Neuronal stem cell (in vitro differentiated cells): ENCODE results near the gene ABR.

ENCODE experiments used
- DNase-seq: peaks from one replicate; pipeline ENCODE4 v3.0.0-alpha.2; 2013; ENCODE audit warnings: low spot score
- H2AFZ ChIP-seq: one replicate; pipeline ENCODE4 v1.6.1; 2013; ENCODE audit warnings: mild to moderate bottlenecking, low read length, inconsistent platforms
- H2AK5ac ChIP-seq: 2 replicates; pipeline ENCODE4 v1.6.1; 2013; ENCODE audit warnings: low read depth, mild to moderate bottlenecking, inconsistent platforms, low read length, moderate library complexity, mixed read lengths
- H2BK120ac ChIP-seq: 2 replicates; pipeline ENCODE4 v1.6.1; 2013; ENCODE audit warnings: low read depth, mild to moderate bottlenecking, inconsistent platforms, low read length, moderate library complexity, mixed read lengths
- H2BK12ac ChIP-seq: one replicate; pipeline ENCODE4 v1.6.1; 2013; ENCODE audit warnings: low read length, inconsistent platforms
- H2BK15ac ChIP-seq: 2 replicates; pipeline ENCODE4 v1.6.1; 2013; ENCODE audit warnings: mild to moderate bottlenecking, low read length, inconsistent platforms, mixed read lengths
- H2BK5ac ChIP-seq: one replicate; pipeline ENCODE4 v1.6.1; 2013; ENCODE audit warnings: inconsistent platforms, mild to moderate bottlenecking, low read length, moderate library complexity
- H3K14ac ChIP-seq: one replicate; pipeline ENCODE4 v1.6.1; 2013; ENCODE audit warnings: low read length, inconsistent platforms
- H3K18ac ChIP-seq: 2 replicates; pipeline ENCODE4 v1.6.1; 2013; ENCODE audit warnings: low read length, inconsistent platforms
- H3K23ac ChIP-seq: 2 replicates; pipeline ENCODE4 v1.6.1; 2013; ENCODE audit warnings: low read depth, mild to moderate bottlenecking, mixed read lengths, low read length, inconsistent platforms; ENCODE audit not compliant: poor library complexity
- H3K27ac ChIP-seq: replicated peaks from 3 replicates; pipeline ENCODE4 v1.5.1; 2013; ENCODE audit warnings: low read length, inconsistent platforms
- H3K27me3 ChIP-seq, 3 experiments: 2 replicates each; pipeline ENCODE4 v1.6.1; 2013; ENCODE audit warnings: low read length in 3 of 3, mild to moderate bottlenecking in 2 of 3, inconsistent platforms in 1 of 3, low read depth in 1 of 3, mixed read lengths in 1 of 3, moderate library complexity in 1 of 3; ENCODE audit not compliant: control insufficient read depth in 3 of 3, insufficient read depth in 3 of 3
- H3K36me3 ChIP-seq, 2 donors: replicated peaks in 1 of 2; 2 replicates each; pipeline ENCODE4 v1.6.1; 2013; ENCODE audit warnings: low read length in 2 of 2; ENCODE audit not compliant: control insufficient read depth in 2 of 2, insufficient read depth in 2 of 2
- H3K4ac ChIP-seq: 2 replicates; pipeline ENCODE4 v1.6.1; 2013; ENCODE audit warnings: inconsistent platforms, mild to moderate bottlenecking, low read length, moderate library complexity
- H3K4me1 ChIP-seq, 2 donors: 1 replicate in 1 of 2; 2 replicates in 1 of 2; pipeline ENCODE4 v1.6.1; 2013; ENCODE audit warnings: low read length in 2 of 2, low read depth in 1 of 2; ENCODE audit not compliant: control insufficient read depth in 2 of 2, insufficient read depth in 1 of 2
- H3K4me2 ChIP-seq: one replicate; pipeline ENCODE4 v1.6.1; 2013; ENCODE audit warnings: mild to moderate bottlenecking, low read length, inconsistent platforms; ENCODE audit not compliant: insufficient read depth, poor library complexity, severe bottlenecking
- H3K4me3 ChIP-seq, 2 donors: 2 replicates each; pipeline ENCODE4 v1.5.1; 2013; ENCODE audit warnings: low read length in 2 of 2, mild to moderate bottlenecking in 2 of 2, inconsistent platforms in 1 of 2, moderate library complexity in 1 of 2
- H3K79me1 ChIP-seq: one replicate; pipeline ENCODE4 v1.6.1; 2013; ENCODE audit warnings: low read depth, mild to moderate bottlenecking, inconsistent platforms, low read length, moderate library complexity
- H3K9ac ChIP-seq: one replicate; pipeline ENCODE4 v1.6.1; 2013; ENCODE audit warnings: mild to moderate bottlenecking, low read depth, low read length, inconsistent platforms; ENCODE audit not compliant: poor library complexity
- H3K9me3 ChIP-seq, 2 donors: replicated peaks in 1 of 2; 2 replicates each; pipeline versions ENCODE3 to v1.6.1; 2013; ENCODE audit warnings: low read length in 2 of 2, mild to moderate bottlenecking in 2 of 2, inconsistent platforms in 1 of 2, low read depth in 1 of 2, mixed read lengths in 1 of 2, moderate library complexity in 1 of 2; ENCODE audit not compliant: control insufficient read depth in 2 of 2, insufficient read depth in 1 of 2
- H4K8ac ChIP-seq: one replicate; pipeline ENCODE4 v1.6.1; 2013; ENCODE audit warnings: low read depth, mild to moderate bottlenecking, inconsistent platforms, low read length, moderate library complexity
- H4K91ac ChIP-seq: one replicate; pipeline ENCODE4 v1.6.1; 2013; ENCODE audit warnings: low read length, low read depth, mild to moderate bottlenecking, inconsistent platforms; ENCODE audit not compliant: poor library complexity
- WGBS, 2 donors: extraction: QIAGEN DNeasy Blood & Tissue Kit; methylation state at CpG; one replicate each; pipeline ENCODE4 v1.1.7; 2013; ENCODE audit warnings: missing lambda C conversion rate in 2 of 2, mixed read lengths in 1 of 2; ENCODE audit not compliant: insufficient read length in 2 of 2, insufficient replicate concordance in 1 of 2; ENCODE audit errors: extremely low coverage in 2 of 2; 5-methylcytosine and 5-hydroxymethylcytosine counted together

ABR gene

GRCh38 chr17:1043601-1044251, 136.1 kb downstream of the ABR start:
- Histone ChIP-seq H3K79me1 (peaks cover 4% of the 10 kb centered on the region), H2BK5ac (no peak overlapping the region), H4K8ac (no peak overlapping the region), H3K18ac (peak overlapping the region; percentile 82), H3K9ac (no peak overlapping the region), H3K27me3 (no peaks in the 10 kb centered on the region), H2BK15ac (no peak overlapping the region), H2BK12ac (no peak overlapping the region), H3K4me1 (peaks cover 5 to 10% of the 10 kb centered on the region in 2 donors), H3K4me2 (peak overlapping the region; percentile 4), H2AFZ (peak overlapping the region; percentile 72), H3K4me3 (no peak overlapping the region), H4K91ac (no peak overlapping the region), H3K14ac (peak overlapping the region; percentile 50), H3K36me3 (peaks cover 9 to 24% of the 10 kb centered on the region in 2 donors), H3K23ac (no peak overlapping the region), H3K9me3 (peaks cover 0 to 4% of the 10 kb centered on the region in 2 donors), H3K27ac (no peak overlapping the region), H3K4ac (no peak overlapping the region), H2BK120ac (no peak overlapping the region), H2AK5ac (peak overlapping the region; percentile 25)
- no peak for DNase-seq
- no CpG with 5 or more reads among the region's 21 CpGs for WGBS, 2 donors

GRCh38 chr17:1042486-1042885, 137.3 kb downstream of the ABR start:
- no peak overlapping the region for H3K18ac ChIP-seq
- no peak overlapping the region for H2BK15ac ChIP-seq
- H2BK5ac ChIP-seq = no peak overlapping the region
- H3K79me1 ChIP-seq = peaks cover 9% of the 10 kb centered on the region
- H3K23ac ChIP-seq = no peak overlapping the region
- no peak overlapping the region for H3K4me2 ChIP-seq
- no CpG with 5 or more reads among the region's 19 CpGs for WGBS, 2 donors
- no peak overlapping the region for H2BK12ac ChIP-seq
- H3K9ac ChIP-seq = no peak overlapping the region
- H4K8ac ChIP-seq = no peak overlapping the region
- peak overlapping the region in 1 of 2 donors; percentile 2 for H3K4me3 ChIP-seq
- H3K14ac ChIP-seq = no peak overlapping the region
- no peak overlapping the region for H3K27ac ChIP-seq
- peaks cover 0 to 4% of the 10 kb centered on the region in 2 donors for H3K9me3 ChIP-seq
- H3K36me3 ChIP-seq = peaks cover 7 to 16% of the 10 kb centered on the region in 2 donors
- peaks cover 5 to 10% of the 10 kb centered on the region in 2 donors for H3K4me1 ChIP-seq
- H3K4ac ChIP-seq = no peak overlapping the region
- no peak overlapping the region for H2AFZ ChIP-seq
- no peak for DNase-seq
- no peak overlapping the region for H2BK120ac ChIP-seq
- H4K91ac ChIP-seq = no peak overlapping the region
- H3K27me3 ChIP-seq = no peaks in the 10 kb centered on the region
- H2AK5ac ChIP-seq = no peak overlapping the region

GRCh38 chr17:1041746-1042145, 138.0 kb downstream of the ABR start:
- Histone ChIP-seq H3K36me3 (peaks cover 7 to 14% of the 10 kb centered on the region in 2 donors), H3K14ac (no peak overlapping the region), H2BK5ac (no peak overlapping the region), H3K18ac (no peak overlapping the region), H2AK5ac (no peak overlapping the region), H3K23ac (no peak overlapping the region), H3K4me2 (no peak overlapping the region), H3K4ac (no peak overlapping the region), H3K79me1 (peaks cover 11% of the 10 kb centered on the region), H2BK15ac (no peak overlapping the region), H2AFZ (no peak overlapping the region), H3K9me3 (peaks cover 0 to 4% of the 10 kb centered on the region in 2 donors), H3K27ac (no peak overlapping the region), H3K9ac (no peak overlapping the region), H4K91ac (no peak overlapping the region), H3K27me3 (no peaks in the 10 kb centered on the region), H3K4me3 (no peak overlapping the region), H3K4me1 (peaks cover 5 to 10% of the 10 kb centered on the region in 2 donors), H4K8ac (no peak overlapping the region), H2BK120ac (no peak overlapping the region), H2BK12ac (no peak overlapping the region)
- no peak for DNase-seq
- WGBS, 2 donors = no CpG with 5 or more reads among the region's 9 CpGs

- H4K8ac ChIP-seq = peak overlapping the region; percentile 4
- H3K23ac ChIP-seq = no peak overlapping the region
- H3K4me2 ChIP-seq = no peak overlapping the region
- peak overlapping the region; percentile 83 for H2AK5ac ChIP-seq
- peak overlapping the region; percentile 87 for H3K18ac ChIP-seq
- no peak overlapping the region for H3K14ac ChIP-seq
- H3K4ac ChIP-seq = no peak overlapping the region
- H3K9ac ChIP-seq = peak overlapping the region; percentile 30
- H2BK15ac ChIP-seq = no peak overlapping the region
- H2BK5ac ChIP-seq = no peak overlapping the region
- no peak overlapping the region for H2AFZ ChIP-seq
- no peak overlapping the region for H3K27ac ChIP-seq
- H3K4me3 ChIP-seq = no peak overlapping the region
- peaks cover 17% of the 10 kb centered on the region for H3K79me1 ChIP-seq
- peak overlapping the region; percentile 0 for H2BK12ac ChIP-seq
- no peak for DNase-seq
- H3K27me3 ChIP-seq = no peaks in the 10 kb centered on the region
- H3K4me1 ChIP-seq = peaks cover 5 to 17% of the 10 kb centered on the region in 2 donors
- peaks cover 0 to 4% of the 10 kb centered on the region in 2 donors for H3K9me3 ChIP-seq
- no peak overlapping the region for H4K91ac ChIP-seq
- WGBS, 2 donors = no CpG with 5 or more reads among the region's 13 CpGs
- peaks cover 6 to 11% of the 10 kb centered on the region in 2 donors for H3K36me3 ChIP-seq
- no peak overlapping the region for H2BK120ac ChIP-seq
Measured at GRCh38 chr17:1040216-1040600, 139.6 kb downstream of the ABR start.
